ENCODE data around the gene ADAMTSL1.

ADAMTSL1 gene

DNA sequence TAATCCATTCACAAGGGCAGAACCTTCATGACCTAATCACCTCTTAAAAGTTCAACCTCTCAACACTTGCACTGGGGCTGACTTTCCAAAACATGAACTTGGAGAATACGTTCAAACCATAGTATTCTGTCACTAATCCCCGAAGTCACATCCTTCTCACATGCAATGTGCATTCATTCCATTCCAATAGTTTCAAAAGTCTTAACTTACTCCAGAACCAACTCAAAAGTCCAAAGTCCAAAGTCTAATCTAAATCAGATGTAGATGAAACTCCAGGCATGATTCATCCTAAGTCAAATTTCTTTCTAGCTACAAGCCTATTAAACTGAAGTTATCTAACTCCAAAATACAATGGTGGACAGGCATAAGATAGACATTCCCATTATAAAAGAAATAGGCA is 21.7 kb upstream of the ADAMTSL1 start:
- H3K27ac ChIP-seq: no peak overlapping the region
- TF ChIP-seq, protein P1, sequence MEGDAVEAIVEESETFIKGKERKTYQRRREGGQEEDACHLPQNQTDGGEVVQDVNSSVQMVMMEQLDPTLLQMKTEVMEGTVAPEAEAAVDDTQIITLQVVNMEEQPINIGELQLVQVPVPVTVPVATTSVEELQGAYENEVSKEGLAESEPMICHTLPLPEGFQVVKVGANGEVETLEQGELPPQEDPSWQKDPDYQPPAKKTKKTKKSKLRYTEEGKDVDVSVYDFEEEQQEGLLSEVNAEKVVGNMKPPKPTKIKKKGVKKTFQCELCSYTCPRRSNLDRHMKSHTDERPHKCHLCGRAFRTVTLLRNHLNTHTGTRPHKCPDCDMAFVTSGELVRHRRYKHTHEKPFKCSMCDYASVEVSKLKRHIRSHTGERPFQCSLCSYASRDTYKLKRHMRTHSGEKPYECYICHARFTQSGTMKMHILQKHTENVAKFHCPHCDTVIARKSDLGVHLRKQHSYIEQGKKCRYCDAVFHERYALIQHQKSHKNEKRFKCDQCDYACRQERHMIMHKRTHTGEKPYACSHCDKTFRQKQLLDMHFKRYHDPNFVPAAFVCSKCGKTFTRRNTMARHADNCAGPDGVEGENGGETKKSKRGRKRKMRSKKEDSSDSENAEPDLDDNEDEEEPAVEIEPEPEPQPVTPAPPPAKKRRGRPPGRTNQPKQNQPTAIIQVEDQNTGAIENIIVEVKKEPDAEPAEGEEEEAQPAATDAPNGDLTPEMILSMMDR (conservative IDR thresholded peaks at IDR 0.05): no peak

DNA sequence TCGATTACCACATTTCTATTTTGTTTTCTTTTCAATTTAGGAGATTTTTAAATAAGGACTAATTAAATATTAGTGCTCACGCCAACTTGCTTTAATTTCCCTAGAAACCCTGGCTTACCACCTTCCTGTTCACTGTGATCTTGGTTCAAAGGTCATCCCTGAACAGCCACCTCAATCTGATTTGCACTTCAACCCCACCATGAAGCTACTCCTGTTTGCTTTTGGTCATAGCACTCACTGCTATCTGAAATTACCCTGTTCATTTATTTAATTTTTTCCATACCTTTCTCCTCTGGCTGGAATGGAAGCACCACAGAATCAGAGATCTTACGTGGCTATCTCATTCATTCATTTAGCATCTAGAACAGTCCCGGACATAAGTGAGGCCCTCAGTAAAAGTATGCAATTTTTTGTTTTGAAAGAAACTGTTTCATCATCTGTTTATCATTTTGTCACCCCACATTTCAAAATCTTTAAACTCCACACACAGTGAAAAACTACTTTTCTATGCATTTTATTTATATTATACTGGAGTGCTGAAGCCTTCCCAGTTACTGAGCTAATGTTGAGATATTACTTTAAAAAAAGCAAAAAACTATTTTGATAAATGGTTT is 17.2 kb upstream of the ADAMTSL1 start:
- no peak overlapping the region for H3K27ac ChIP-seq
- TF ChIP-seq, protein P1 (conservative IDR thresholded peaks at IDR 0.05): no peak

DNA sequence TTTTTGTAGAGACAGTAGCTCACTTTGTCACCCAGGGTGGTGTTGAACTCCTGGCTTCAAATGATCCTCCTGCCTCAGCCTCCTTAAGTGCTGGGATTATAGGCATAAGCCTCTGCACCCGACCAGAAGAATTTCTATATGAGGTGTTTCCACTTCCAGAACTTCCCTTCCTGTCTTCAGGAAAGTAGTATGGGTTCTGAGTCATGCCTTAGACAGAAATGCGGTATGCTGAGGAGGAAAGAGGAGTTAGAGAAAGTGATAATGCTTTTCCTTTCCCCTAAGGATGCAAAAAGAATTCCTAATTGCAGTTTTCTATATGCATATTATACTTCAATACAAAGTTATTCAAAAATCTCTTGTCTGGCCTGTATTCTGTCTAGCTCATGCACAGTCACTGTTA is 16.4 kb upstream of the ADAMTSL1 start:
- no peak overlapping the region for H3K27ac ChIP-seq
- TF ChIP-seq, protein P1 (conservative IDR thresholded peaks at IDR 0.05): no peak

DNA sequence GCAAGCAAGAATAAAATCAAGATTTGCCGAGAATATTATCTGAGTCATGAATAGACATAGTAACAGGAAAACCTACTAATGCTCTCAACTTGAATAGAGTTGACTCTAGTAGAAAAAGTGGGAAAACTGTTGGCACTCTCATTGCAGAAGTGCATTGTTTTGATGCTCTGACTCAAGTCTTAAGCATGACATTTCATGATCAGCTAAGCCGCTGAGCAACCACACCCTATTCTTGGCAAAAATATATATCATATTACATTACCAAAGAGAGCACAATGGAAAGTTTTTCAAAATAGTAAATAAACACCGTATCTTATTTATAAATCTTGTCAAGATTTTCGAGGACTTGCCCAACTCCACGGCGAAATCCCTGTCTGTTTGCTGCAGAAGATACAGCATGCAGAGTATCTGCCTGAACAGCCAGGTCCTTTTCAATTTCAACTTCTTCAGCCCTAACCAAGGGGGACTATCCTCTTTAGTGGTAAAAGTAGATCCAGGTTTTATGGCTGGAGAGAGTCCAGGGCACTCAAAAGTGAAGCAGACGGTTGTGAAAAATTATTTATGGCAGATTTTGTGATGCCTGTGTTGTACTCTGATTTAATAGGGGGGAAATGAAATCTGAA is 13.9 kb upstream of the ADAMTSL1 start:
- TF ChIP-seq, protein P1 (conservative IDR thresholded peaks at IDR 0.05): no peak
- H3K27ac ChIP-seq: no peak overlapping the region

DNA sequence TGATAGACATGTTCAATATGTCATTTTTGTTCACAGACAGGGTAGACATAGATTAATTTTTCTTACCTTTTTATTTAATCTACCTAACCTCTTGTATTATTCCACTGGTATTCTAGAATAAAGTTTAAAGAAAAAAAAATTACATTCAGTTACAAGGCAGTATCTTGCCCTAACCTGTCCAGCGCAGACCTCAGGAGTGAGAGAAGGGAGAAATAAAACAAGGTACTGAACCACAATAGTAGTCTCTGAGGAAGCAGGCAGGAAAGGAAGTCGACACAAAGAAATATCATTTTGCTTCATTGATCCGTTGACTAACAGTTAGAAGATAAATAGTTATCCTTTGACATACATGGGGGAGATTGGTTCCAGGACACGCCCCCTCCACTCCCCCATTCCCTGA is 12.5 kb upstream of the ADAMTSL1 start:
- H3K27ac ChIP-seq: no peak overlapping the region
- TF ChIP-seq, protein P1 (conservative IDR thresholded peaks at IDR 0.05): no peak

DNA sequence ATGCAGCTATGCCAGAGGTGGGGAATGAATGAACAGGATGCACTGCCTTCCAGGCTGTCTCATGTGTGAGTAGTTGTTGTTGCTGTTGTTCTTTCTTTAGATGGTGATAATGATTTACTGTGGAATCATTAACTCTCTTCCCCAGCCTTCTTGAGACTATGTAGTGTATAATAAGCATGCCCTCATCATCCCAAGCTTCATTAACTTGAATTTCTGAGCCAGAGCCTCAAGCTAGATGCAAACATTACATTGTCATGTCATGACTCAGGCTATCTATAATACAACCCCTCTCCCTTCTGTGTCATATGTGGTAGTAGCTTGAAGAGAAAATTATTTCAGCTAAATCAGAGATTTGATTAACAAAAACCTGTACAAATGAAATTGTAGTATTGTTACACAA is 10.0 kb upstream of the ADAMTSL1 start:
- H3K27ac ChIP-seq: no peak overlapping the region
- TF ChIP-seq, protein P1 (conservative IDR thresholded peaks at IDR 0.05): no peak

DNA sequence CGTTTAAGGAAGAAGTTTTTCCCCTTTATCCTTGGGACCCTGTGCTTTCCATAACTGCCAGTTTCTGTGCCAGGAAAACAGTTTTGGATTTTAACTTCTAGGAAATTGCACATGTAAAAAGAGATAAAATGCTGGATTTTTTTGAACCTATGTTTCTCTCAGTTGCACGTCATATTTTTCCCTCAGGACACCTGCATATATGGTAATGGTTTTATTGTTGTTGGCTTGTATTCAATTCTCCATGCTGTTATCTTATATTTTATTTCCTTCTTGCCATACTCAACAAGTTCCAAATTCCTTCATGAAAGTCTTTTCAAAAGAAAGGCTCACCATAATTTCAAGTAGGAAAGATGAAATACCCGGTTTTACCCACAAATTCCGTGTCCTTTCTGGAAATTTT is 7.9 kb upstream of the ADAMTSL1 start:
- no peak overlapping the region for H3K27ac ChIP-seq
- TF ChIP-seq, protein P1 (conservative IDR thresholded peaks at IDR 0.05): no peak
